Neuronal stem cell (in vitro differentiated cells): ENCODE data around the gene PNPT1.

Source experiments
- DNase-seq: peaks from one replicate; pipeline ENCODE4 v3.0.0-alpha.2; 2013; ENCODE audit warnings: low spot score
- H2AFZ ChIP-seq: one replicate; pipeline ENCODE4 v1.6.1; 2013; ENCODE audit warnings: mild to moderate bottlenecking, low read length, inconsistent platforms
- H2AK5ac ChIP-seq: 2 replicates; pipeline ENCODE4 v1.6.1; 2013; ENCODE audit warnings: low read depth, mild to moderate bottlenecking, inconsistent platforms, low read length, moderate library complexity, mixed read lengths
- H2BK120ac ChIP-seq: 2 replicates; pipeline ENCODE4 v1.6.1; 2013; ENCODE audit warnings: low read depth, mild to moderate bottlenecking, inconsistent platforms, low read length, moderate library complexity, mixed read lengths
- H2BK12ac ChIP-seq: one replicate; pipeline ENCODE4 v1.6.1; 2013; ENCODE audit warnings: low read length, inconsistent platforms
- H2BK15ac ChIP-seq: 2 replicates; pipeline ENCODE4 v1.6.1; 2013; ENCODE audit warnings: mild to moderate bottlenecking, low read length, inconsistent platforms, mixed read lengths
- H2BK5ac ChIP-seq: one replicate; pipeline ENCODE4 v1.6.1; 2013; ENCODE audit warnings: inconsistent platforms, mild to moderate bottlenecking, low read length, moderate library complexity
- H3K14ac ChIP-seq: one replicate; pipeline ENCODE4 v1.6.1; 2013; ENCODE audit warnings: low read length, inconsistent platforms
- H3K18ac ChIP-seq: 2 replicates; pipeline ENCODE4 v1.6.1; 2013; ENCODE audit warnings: low read length, inconsistent platforms
- H3K23ac ChIP-seq: 2 replicates; pipeline ENCODE4 v1.6.1; 2013; ENCODE audit warnings: low read depth, mild to moderate bottlenecking, mixed read lengths, low read length, inconsistent platforms; ENCODE audit not compliant: poor library complexity
- H3K27ac ChIP-seq: replicated peaks from 3 replicates; pipeline ENCODE4 v1.5.1; 2013; ENCODE audit warnings: low read length, inconsistent platforms
- H3K27me3 ChIP-seq, 3 experiments: 2 replicates each; pipeline ENCODE4 v1.6.1; 2013; ENCODE audit warnings: low read length in 3 of 3, mild to moderate bottlenecking in 2 of 3, inconsistent platforms in 1 of 3, low read depth in 1 of 3, mixed read lengths in 1 of 3, moderate library complexity in 1 of 3; ENCODE audit not compliant: control insufficient read depth in 3 of 3, insufficient read depth in 3 of 3
- H3K36me3 ChIP-seq, 2 donors: replicated peaks in 1 of 2; 2 replicates each; pipeline ENCODE4 v1.6.1; 2013; ENCODE audit warnings: low read length in 2 of 2; ENCODE audit not compliant: control insufficient read depth in 2 of 2, insufficient read depth in 2 of 2
- H3K4ac ChIP-seq: 2 replicates; pipeline ENCODE4 v1.6.1; 2013; ENCODE audit warnings: inconsistent platforms, mild to moderate bottlenecking, low read length, moderate library complexity
- H3K4me1 ChIP-seq, 2 donors: 1 replicate in 1 of 2; 2 replicates in 1 of 2; pipeline ENCODE4 v1.6.1; 2013; ENCODE audit warnings: low read length in 2 of 2, low read depth in 1 of 2; ENCODE audit not compliant: control insufficient read depth in 2 of 2, insufficient read depth in 1 of 2
- H3K4me2 ChIP-seq: one replicate; pipeline ENCODE4 v1.6.1; 2013; ENCODE audit warnings: mild to moderate bottlenecking, low read length, inconsistent platforms; ENCODE audit not compliant: insufficient read depth, poor library complexity, severe bottlenecking
- H3K4me3 ChIP-seq, 2 donors: 2 replicates each; pipeline ENCODE4 v1.5.1; 2013; ENCODE audit warnings: low read length in 2 of 2, mild to moderate bottlenecking in 2 of 2, inconsistent platforms in 1 of 2, moderate library complexity in 1 of 2
- H3K79me1 ChIP-seq: one replicate; pipeline ENCODE4 v1.6.1; 2013; ENCODE audit warnings: low read depth, mild to moderate bottlenecking, inconsistent platforms, low read length, moderate library complexity
- H3K9ac ChIP-seq: one replicate; pipeline ENCODE4 v1.6.1; 2013; ENCODE audit warnings: mild to moderate bottlenecking, low read depth, low read length, inconsistent platforms; ENCODE audit not compliant: poor library complexity
- H3K9me3 ChIP-seq, 2 donors: replicated peaks in 1 of 2; 2 replicates each; pipeline versions ENCODE3 to v1.6.1; 2013; ENCODE audit warnings: low read length in 2 of 2, mild to moderate bottlenecking in 2 of 2, inconsistent platforms in 1 of 2, low read depth in 1 of 2, mixed read lengths in 1 of 2, moderate library complexity in 1 of 2; ENCODE audit not compliant: control insufficient read depth in 2 of 2, insufficient read depth in 1 of 2
- H4K8ac ChIP-seq: one replicate; pipeline ENCODE4 v1.6.1; 2013; ENCODE audit warnings: low read depth, mild to moderate bottlenecking, inconsistent platforms, low read length, moderate library complexity
- H4K91ac ChIP-seq: one replicate; pipeline ENCODE4 v1.6.1; 2013; ENCODE audit warnings: low read length, low read depth, mild to moderate bottlenecking, inconsistent platforms; ENCODE audit not compliant: poor library complexity
- WGBS, 2 donors: extraction: QIAGEN DNeasy Blood & Tissue Kit; methylation state at CpG; one replicate each; pipeline ENCODE4 v1.1.7; 2013; ENCODE audit warnings: missing lambda C conversion rate in 2 of 2, mixed read lengths in 1 of 2; ENCODE audit not compliant: insufficient read length in 2 of 2, insufficient replicate concordance in 1 of 2; ENCODE audit errors: extremely low coverage in 2 of 2; 5-methylcytosine and 5-hydroxymethylcytosine counted together

The PNPT1 gene

DNA sequence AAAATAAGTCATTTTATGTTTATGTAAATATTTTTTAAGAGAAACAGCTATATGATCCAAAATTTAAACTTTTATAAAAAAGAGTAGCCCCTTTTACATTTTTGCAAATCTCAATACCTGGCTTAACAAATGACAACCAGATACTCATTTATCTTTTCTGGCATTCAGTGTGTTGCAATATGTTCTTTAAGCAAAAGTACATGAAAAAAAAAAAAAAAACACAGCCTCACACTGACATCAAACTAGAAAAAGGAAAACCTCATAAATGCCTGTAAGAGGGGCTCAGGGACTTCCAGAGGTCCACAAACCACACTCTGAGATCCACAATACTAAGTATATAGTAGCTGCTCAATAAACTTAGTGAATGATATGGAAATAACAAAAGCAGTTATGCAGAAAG lies 98.1 kb downstream of the PNPT1 start:
- no peak overlapping the region for H3K4ac ChIP-seq
- no peaks in the 10 kb centered on the region for H3K27me3 ChIP-seq
- H3K4me2 ChIP-seq: no peak overlapping the region
- H4K91ac ChIP-seq: no peak overlapping the region
- peaks cover 0 to 74% of the 10 kb centered on the region in 2 donors for H3K36me3 ChIP-seq
- no peak overlapping the region for H3K23ac ChIP-seq
- H3K14ac ChIP-seq: no peak overlapping the region
- H3K4me3 ChIP-seq: no peak overlapping the region
- H4K8ac ChIP-seq: no peak overlapping the region
- H2BK15ac ChIP-seq: no peak overlapping the region
- no peaks in the 10 kb centered on the region for H3K4me1 ChIP-seq
- no peaks in the 10 kb centered on the region for H3K79me1 ChIP-seq
- no peak overlapping the region for H3K18ac ChIP-seq
- H2BK120ac ChIP-seq: no peak overlapping the region
- H2BK5ac ChIP-seq: no peak overlapping the region
- H2BK12ac ChIP-seq: no peak overlapping the region
- H3K9ac ChIP-seq: no peak overlapping the region
- no peak overlapping the region for H2AFZ ChIP-seq
- H3K9me3 ChIP-seq: no peaks in the 10 kb centered on the region
- no peak for DNase-seq
- no peak overlapping the region for H2AK5ac ChIP-seq
- H3K27ac ChIP-seq: no peak overlapping the region

- H3K79me1 ChIP-seq: no peaks in the 10 kb centered on the region
- no CpG with 5 or more reads among the region's 1 CpG for WGBS, 2 donors
These were observed 101.5 kb downstream of the PNPT1 start for GRCh38 chr2:55592130-55592529.

GRCh38 chr2:55590810-55591440 lies 102.7 kb downstream of the PNPT1 start:
- H4K8ac ChIP-seq: no peak overlapping the region
- no peak overlapping the region for H3K4ac ChIP-seq
- H2BK120ac ChIP-seq: no peak overlapping the region
- no peak for DNase-seq
- H3K4me1 ChIP-seq: no peaks in the 10 kb centered on the region
- H2BK15ac ChIP-seq: no peak overlapping the region
- no peak overlapping the region for H3K18ac ChIP-seq
- no peak overlapping the region for H3K9ac ChIP-seq
- H3K14ac ChIP-seq: no peak overlapping the region
- H3K27me3 ChIP-seq: no peaks in the 10 kb centered on the region
- no peak overlapping the region for H2BK12ac ChIP-seq
- H2AK5ac ChIP-seq: no peak overlapping the region
- no peaks in the 10 kb centered on the region for H3K9me3 ChIP-seq
- H2BK5ac ChIP-seq: no peak overlapping the region
- no peak overlapping the region for H2AFZ ChIP-seq
- no peak overlapping the region for H3K4me2 ChIP-seq
- H3K79me1 ChIP-seq: no peaks in the 10 kb centered on the region
- no peak overlapping the region for H4K91ac ChIP-seq
- H3K23ac ChIP-seq: no peak overlapping the region
- WGBS, 2 donors: no CpG with 5 or more reads among the region's 7 CpGs
- peaks cover 0 to 69% of the 10 kb centered on the region in 2 donors for H3K36me3 ChIP-seq
- no peak overlapping the region for H3K27ac ChIP-seq
- H3K4me3 ChIP-seq: no peak overlapping the region

More at GRCh38 chr2:55592130-55592529, 101.5 kb downstream of the PNPT1 start:
- no peak overlapping the region for H3K9ac ChIP-seq
- no peak overlapping the region for H2BK120ac ChIP-seq
- no peak overlapping the region for H2BK12ac ChIP-seq
- no peak overlapping the region for H3K4me3 ChIP-seq
- no peak overlapping the region for H3K27ac ChIP-seq
- DNase-seq: no peak
- no peak overlapping the region for H3K23ac ChIP-seq
- H2BK5ac ChIP-seq: no peak overlapping the region
- no peak overlapping the region for H3K18ac ChIP-seq
- no peak overlapping the region for H4K91ac ChIP-seq
- H4K8ac ChIP-seq: no peak overlapping the region
- no peak overlapping the region for H3K4ac ChIP-seq
- H3K27me3 ChIP-seq: no peaks in the 10 kb centered on the region
- H2AK5ac ChIP-seq: no peak overlapping the region
- H2AFZ ChIP-seq: no peak overlapping the region
- H3K9me3 ChIP-seq: no peaks in the 10 kb centered on the region
- H3K14ac ChIP-seq: no peak overlapping the region
- peaks cover 0 to 68% of the 10 kb centered on the region in 2 donors for H3K36me3 ChIP-seq
- H3K4me1 ChIP-seq: no peaks in the 10 kb centered on the region
- H2BK15ac ChIP-seq: no peak overlapping the region
- no peak overlapping the region for H3K4me2 ChIP-seq

DNA sequence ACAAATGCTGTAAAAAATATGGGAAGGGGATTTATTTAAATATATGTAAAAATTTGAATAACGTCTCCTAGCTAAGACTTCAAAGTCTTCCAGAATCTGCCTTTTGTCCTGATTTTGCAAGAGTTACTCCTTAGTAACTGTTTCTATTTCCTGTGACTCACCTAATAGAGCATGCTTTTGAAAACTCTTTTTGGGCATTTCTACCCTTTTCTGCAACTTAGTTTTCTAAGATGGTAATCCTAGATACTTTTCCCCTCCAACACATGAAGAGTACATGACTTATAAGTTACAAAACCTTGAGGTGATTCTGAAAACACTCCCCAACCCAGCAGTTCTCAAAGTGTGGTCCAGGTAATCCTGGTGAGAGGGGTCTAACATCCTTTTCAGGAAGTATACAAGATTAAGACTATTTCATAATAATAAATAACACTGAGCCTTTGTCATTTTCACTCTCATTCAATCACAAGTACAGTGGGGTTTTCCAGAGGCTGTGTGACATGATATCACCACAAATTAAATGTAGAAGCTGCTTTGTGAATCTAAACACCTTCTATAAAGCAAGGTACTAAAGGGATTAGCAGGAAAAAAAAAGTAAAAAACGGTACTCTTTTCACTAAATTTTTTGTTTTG lies 108.1 kb downstream of the PNPT1 start:
- H3K27ac ChIP-seq: no peak overlapping the region
- WGBS, 2 donors: no CpG with 5 or more reads among the region's 2 CpGs

More for the DNA sequence above, 108.1 kb downstream of the PNPT1 start:
- Histone ChIP-seq H3K79me1 (no peaks in the 10 kb centered on the region), H3K14ac (no peak overlapping the region), H3K18ac (no peak overlapping the region), H3K27me3 (no peaks in the 10 kb centered on the region), H2BK12ac (no peak overlapping the region), H3K4me2 (no peak overlapping the region), H2AFZ (no peak overlapping the region), H2BK15ac (no peak overlapping the region), H3K36me3 (peaks cover 0 to 84% of the 10 kb centered on the region in 2 donors), H3K4ac (no peak overlapping the region), H4K8ac (no peak overlapping the region), H3K4me3 (no peak overlapping the region), H3K23ac (no peak overlapping the region), H2BK120ac (no peak overlapping the region), H3K9ac (no peak overlapping the region), H3K9me3 (no peaks in the 10 kb centered on the region), H2BK5ac (no peak overlapping the region), H3K4me1 (no peaks in the 10 kb centered on the region), H4K91ac (no peak overlapping the region), H2AK5ac (no peak overlapping the region)
- DNase-seq: no peak
